GM23338 (cell line): Measurements from ENCODE around the gene RXRA. TPM values are rescaled to one million over a fixed set of nuclear protein-coding genes. Genes with fewer than 3 reads are reported as not detected.
A peak's percentile ranks its signal among the peaks of the same experiment; 100 is the strongest.

Source experiments
- ATAC-seq: fragments of 200-7000 bp; cut with Tn5 transposase; 3 replicates; pipeline ENCODE4 v1.9.1; 2020
- DNase-seq: peaks from one replicate; pipeline ENCODE4 v3.0.0-alpha.2; 2015; ENCODE audit warnings: low spot score
- H2AFZ ChIP-seq: fragments of 200-600 bp; sonication (generic); 2 replicates; pipeline ENCODE4 v1.8.0; 2016; ENCODE audit warnings: antibody characterized with exemption, mild to moderate bottlenecking, moderate library complexity
- H3F3A ChIP-seq: fragments of 200-600 bp; sonication (generic); replicated peaks from 2 replicates; pipeline ENCODE4 v1.8.0; 2017; ENCODE audit warnings: antibody characterized with exemption, mixed run types, low read depth
- H3K27ac ChIP-seq: fragments of 200-600 bp; sonication (generic); 2 replicates; pipeline ENCODE4 v1.6.1; 2016; ENCODE audit warnings: low read depth
- H3K27me3 ChIP-seq: fragments of 200-600 bp; sonication (generic); 2 replicates; pipeline ENCODE4 v1.8.0; 2016; ENCODE audit warnings: mild to moderate bottlenecking, mixed run types, moderate library complexity; ENCODE audit not compliant: insufficient read depth
- H3K36me3 ChIP-seq: fragments of 200-600 bp; sonication (generic); 2 replicates; pipeline ENCODE4 v1.8.0; 2016; ENCODE audit warnings: mild to moderate bottlenecking; ENCODE audit not compliant: insufficient read depth
- H3K4me1 ChIP-seq: fragments of 200-600 bp; sonication (generic); 2 replicates; pipeline ENCODE4 v1.8.0; 2016; ENCODE audit warnings: mild to moderate bottlenecking, moderate library complexity; ENCODE audit not compliant: insufficient read depth
- H3K4me2 ChIP-seq: fragments of 200-600 bp; sonication (generic); 2 replicates; pipeline ENCODE4 v1.7.1; 2017; ENCODE audit warnings: mixed run types
- H3K4me3 ChIP-seq: fragments of 200-600 bp; sonication (generic); 2 replicates; pipeline ENCODE4 v1.6.1; 2016; ENCODE audit warnings: mixed run types
- H3K79me2 ChIP-seq: fragments of 200-600 bp; sonication (generic); replicated peaks from 2 replicates; pipeline ENCODE4 v1.8.0; 2017; ENCODE audit warnings: mild to moderate bottlenecking; ENCODE audit not compliant: insufficient read depth
- H3K9me2 ChIP-seq: fragments of 200-600 bp; sonication (generic); 2 replicates; pipeline ENCODE4 v1.8.0; 2017; ENCODE audit not compliant: insufficient read depth
- H4K20me1 ChIP-seq: fragments of 200-600 bp; sonication (generic); replicated peaks from 2 replicates; pipeline ENCODE4 v1.8.0; 2017; ENCODE audit warnings: mild to moderate bottlenecking; ENCODE audit not compliant: insufficient read depth
- H3K27ac Mint-ChIP-seq: 2 replicates; pipeline ENCODE4 v1.8.0; 2020; ENCODE audit warnings: inconsistent platforms, mild to moderate bottlenecking, moderate library complexity, mixed read lengths
- H3K27me3 Mint-ChIP-seq: 3 replicates; pipeline ENCODE4 v1.8.0; 2022; ENCODE audit warnings: low read depth, mild to moderate bottlenecking, moderate library complexity, mixed read lengths, inconsistent platforms; ENCODE audit not compliant: insufficient read depth, poor library complexity
- H3K36me3 Mint-ChIP-seq: 3 replicates; pipeline ENCODE4 v1.8.0; 2021; ENCODE audit warnings: low read depth, mild to moderate bottlenecking, inconsistent platforms, moderate library complexity, mixed read lengths
- H3K4me1 Mint-ChIP-seq: 3 replicates; pipeline ENCODE4 v1.8.0; 2020; ENCODE audit warnings: mild to moderate bottlenecking, inconsistent platforms, mixed read lengths
- H3K4me3 Mint-ChIP-seq: 3 replicates; pipeline ENCODE4 v1.8.0; 2021; ENCODE audit warnings: moderate library complexity, mild to moderate bottlenecking, inconsistent platforms, mixed read lengths
- H3K9me3 Mint-ChIP-seq: 3 replicates; pipeline ENCODE4 v1.8.0; 2020; ENCODE audit warnings: moderate library complexity, mild to moderate bottlenecking, inconsistent platforms, mixed read lengths
- CREB1 ChIP-seq: fragments of 250-450 bp; sonication (Bioruptor Pico); IDR thresholded peaks from 2 replicates; pipeline ENCODE4 v1.5.0; 2020; ENCODE audit warnings: low read depth, mild to moderate bottlenecking, moderate library complexity
- CTCF ChIP-seq, 2 experiments: fragments of 200-600 bp in 1 of 2; sonication (generic) in 1 of 2; conservative IDR thresholded peaks; 2 replicates each; pipeline versions ENCODE4 v1.5.1 to v1.6.1; 2016 to 2017; ENCODE audit warnings: antibody characterized with exemption in 2 of 2, low read depth in 2 of 2, mild to moderate bottlenecking in 2 of 2, moderate library complexity in 1 of 2
- ETS1 ChIP-seq: IDR thresholded peaks from 2 replicates; pipeline ENCODE4 v1.6.1; 2016; ENCODE audit warnings: antibody characterized with exemption
- EZH2 ChIP-seq: fragments of 200-600 bp; sonication (generic); IDR thresholded peaks from one replicate; pipeline ENCODE4 v1.8.0; 2017; ENCODE audit warnings: antibody characterized with exemption, mild to moderate bottlenecking, low read depth; ENCODE audit not compliant: unreplicated experiment
- EZH2phosphoT487 ChIP-seq: fragments of 200-600 bp; sonication (generic); IDR thresholded peaks from one replicate; pipeline ENCODE4 v1.8.1; 2018; ENCODE audit warnings: antibody characterized with exemption; ENCODE audit not compliant: unreplicated experiment
- JUNB ChIP-seq: IDR thresholded peaks from one replicate; pipeline ENCODE4 v1.6.1; 2016; ENCODE audit warnings: antibody characterized with exemption; ENCODE audit not compliant: unreplicated experiment
- NANOG ChIP-seq: IDR thresholded peaks from 2 replicates; pipeline ENCODE4 v1.6.1; 2016; ENCODE audit warnings: antibody characterized with exemption, borderline replicate concordance
- POLR2AphosphoS5 ChIP-seq: IDR thresholded peaks from 2 replicates; pipeline ENCODE4 v1.6.1; 2016; ENCODE audit warnings: antibody characterized with exemption, low read depth
- ZNF114 ChIP-seq: fragments of 250-450 bp; sonication (Bioruptor Pico); IDR thresholded peaks from 2 replicates; pipeline ENCODE4 v1.5.0; 2020; ENCODE audit warnings: mild to moderate bottlenecking, moderate library complexity
- ZNF331 ChIP-seq: fragments of 250-450 bp; sonication (Bioruptor Pico); IDR thresholded peaks from 2 replicates; pipeline ENCODE4 v1.5.0; 2020; ENCODE audit warnings: low read depth, mild to moderate bottlenecking, moderate library complexity
- polyA plus RNA-seq: library from polyadenylated mRNA; unstranded; fragments of >200 nt; fragmentation: Nextera tagmentation; extraction: Ambion mirVana; gene quantifications from 2 replicates; pipeline ENCODE4 v1.2.1, GENCODE V29; 2016
- total RNA-seq: library from RNA; depleted of rRNA; stranded (reverse); fragments of >200 nt; shearing (Covaris generic); gene quantifications from 2 replicates; pipeline ENCODE4 v1.2.3, GENCODE V29; 2014

RXRA gene
- total and polyA plus RNA-seq, 2 experiments from 2014 or later, result 4.9 to 17.9 TPM

- no peak for TF ChIP-seq CREB1 (CRISPR knock-in tag)
- TF ChIP-seq NANOG, result no peak
- TF ChIP-seq EZH2, result no peak
- TF ChIP-seq ETS1, result no peak
- no peak for TF ChIP-seq CTCF (conservative IDR thresholded peaks at IDR 0.05; ENCODE audit: low read depth in 2 of 2)
- TF ChIP-seq ZNF114 (CRISPR knock-in tag), result no peak
- no peak for TF ChIP-seq EZH2phosphoT487
- TF ChIP-seq ZNF331 (CRISPR knock-in tag), result no peak
- TF ChIP-seq JUNB, result no peak
- no peak for TF ChIP-seq POLR2AphosphoS5
Measured at GRCh38 chr9:134285215-134285845, 40.9 kb upstream of the RXRA start (continued).

- no peak for DNase-seq
- peak overlapping the region; percentile 11; the same call in 1 of the 2 replicates for H3K27ac Mint-ChIP-seq
Measured at GRCh38 chr9:134286471-134287245, 39.6 kb upstream of the RXRA start.

More at GRCh38 chr9:134286471-134287245, 39.6 kb upstream of the RXRA start:
- Mint-ChIP-seq H3K9me3 (no peaks in the 10 kb centered on the region), H3K27me3 (peaks cover 4% of the 10 kb centered on the region), H3K36me3 (no peaks in the 10 kb centered on the region), H3K4me1 (peaks cover 2% of the 10 kb centered on the region; the same call in 2 of the 3 replicates), H3K4me3 (no peak overlapping the region)
- Histone ChIP-seq H3K4me1 (no peaks in the 10 kb centered on the region), H3F3A (no peaks in the 10 kb centered on the region), H3K79me2 (no peaks in the 10 kb centered on the region), H2AFZ (no peak overlapping the region), H3K9me2 (no peaks in the 10 kb centered on the region), H3K27ac (no peak overlapping the region), H3K27me3 (no peaks in the 10 kb centered on the region), H3K4me2 (no peak overlapping the region), H3K4me3 (no peak overlapping the region), H3K36me3 (no peaks in the 10 kb centered on the region), H4K20me1 (no peaks in the 10 kb centered on the region)
- no peak for ATAC-seq
- TF ChIP-seq EZH2phosphoT487 (no peak), EZH2 (no peak), ZNF331 (CRISPR knock-in tag) (no peak), NANOG (no peak), JUNB (no peak), ETS1 (no peak), CREB1 (CRISPR knock-in tag) (no peak), ZNF114 (CRISPR knock-in tag) (no peak), CTCF (conservative IDR thresholded peaks at IDR 0.05; ENCODE audit: low read depth in 2 of 2) (no peak), POLR2AphosphoS5 (no peak)
